IMR-90 (cell line): ENCODE measurements around the gene RPS26. TPM values are rescaled to one million over a fixed set of nuclear protein-coding genes. Genes with fewer than 3 reads are reported as not detected.

Source experiments
- ATAC-seq: fragments of 200-7000 bp; cut with Tn5 transposase; 2 replicates; pipeline ENCODE4 v1.9.1; 2020; ENCODE audit warnings: low read depth, mild to moderate bottlenecking, moderate library complexity
- BruUV-seq: library from RNA; stranded (reverse); fragments of 400-500 nt; replicated peaks from 2 replicates; lab custom pipeline; 2021; lab: Mats Ljungman, UMichigan
- CTCF ChIA-PET: fragments of 300-600 bp; formaldehyde crosslinking; extraction: SDS; loops from one replicate; lab custom pipeline; 2021; ENCODE audit warnings: antibody characterized with exemption; lab: Yijun Ruan, JAX
- POLR2A ChIA-PET: fragments of 300-600 bp; sonication (Branson Sonifier 250); formaldehyde crosslinking; loops from one replicate; lab custom pipeline; 2022; ENCODE audit warnings: antibody characterized with exemption; ENCODE audit not compliant: unreplicated experiment; lab: Charles Lee
- DNase-seq: peaks from one replicate; pipeline ENCODE4 v3.0.0; 2013
- H2AFZ ChIP-seq: replicated peaks from 2 replicates; pipeline ENCODE3; 2013; ENCODE audit warnings: low read length, mild to moderate bottlenecking; ENCODE audit not compliant: poor library complexity
- H2AK5ac ChIP-seq: 2 replicates; pipeline ENCODE4 v1.6.1; 2013; ENCODE audit warnings: low read depth, low read length, inconsistent platforms
- H2AK9ac ChIP-seq: replicated peaks from 2 replicates; pipeline ENCODE3; 2013; ENCODE audit warnings: mild to moderate bottlenecking, low read depth, low read length, moderate library complexity; ENCODE audit not compliant: poor library complexity
- H2BK120ac ChIP-seq: 2 replicates; pipeline ENCODE4 v1.6.1; 2013; ENCODE audit warnings: low read depth, low read length, inconsistent platforms
- H2BK15ac ChIP-seq: 3 replicates; pipeline ENCODE4 v1.6.1; 2013; ENCODE audit warnings: low read depth, low read length, inconsistent platforms
- H2BK20ac ChIP-seq: 2 replicates; pipeline ENCODE4 v1.6.1; 2013; ENCODE audit warnings: low read depth, mild to moderate bottlenecking, inconsistent platforms, low read length, moderate library complexity
- H2BK5ac ChIP-seq: 2 replicates; pipeline ENCODE4 v1.6.1; 2013; ENCODE audit warnings: mild to moderate bottlenecking, low read depth, low read length, inconsistent platforms; ENCODE audit not compliant: poor library complexity, severe bottlenecking
- H3K14ac ChIP-seq: replicated peaks from 2 replicates; pipeline ENCODE4 v1.6.1; 2013; ENCODE audit warnings: low read depth, low read length, inconsistent platforms
- H3K18ac ChIP-seq: 2 replicates; pipeline ENCODE4 v1.6.1; 2013; ENCODE audit warnings: low read depth, low read length, control low read depth
- H3K23ac ChIP-seq: 2 replicates; pipeline ENCODE4 v1.6.1; 2013; ENCODE audit warnings: low read depth, low read length, inconsistent platforms
- H3K27ac ChIP-seq: 2 replicates; pipeline ENCODE4 v1.5.1; 2013; ENCODE audit warnings: mild to moderate bottlenecking, control low read depth, low read length; ENCODE audit not compliant: insufficient read depth
- H3K27me3 ChIP-seq: 2 replicates; pipeline ENCODE4 v1.6.1; 2013; ENCODE audit warnings: low read length; ENCODE audit not compliant: control insufficient read depth, insufficient read depth
- H3K36me3 ChIP-seq: 2 replicates; pipeline ENCODE4 v1.6.1; 2013; ENCODE audit warnings: low read length, mixed read lengths; ENCODE audit not compliant: control insufficient read depth, insufficient read depth
- H3K4ac ChIP-seq: 2 replicates; pipeline ENCODE4 v1.6.1; 2013; ENCODE audit warnings: low read depth, low read length, inconsistent platforms
- H3K4me1 ChIP-seq: 2 replicates; pipeline ENCODE4 v1.6.1; 2013; ENCODE audit warnings: low read length, mixed read lengths; ENCODE audit not compliant: control insufficient read depth, insufficient read depth
- H3K4me2 ChIP-seq: 2 replicates; pipeline ENCODE4 v1.6.1; 2013; ENCODE audit warnings: low read depth, mild to moderate bottlenecking, control low read depth, low read length, moderate library complexity
- H3K4me3 ChIP-seq: 2 replicates; pipeline ENCODE4 v1.5.1; 2013; ENCODE audit warnings: low read depth, mild to moderate bottlenecking, control low read depth, low read length, moderate library complexity; ENCODE audit not compliant: insufficient read depth
- H3K56ac ChIP-seq: 2 replicates; pipeline ENCODE4 v1.6.1; 2013; ENCODE audit warnings: low read length, inconsistent platforms; ENCODE audit not compliant: insufficient read depth; ENCODE audit errors: extremely low read depth
- H3K79me1 ChIP-seq, 2 experiments: 2 replicates each; pipeline ENCODE4 v1.6.1; 2013; ENCODE audit warnings: low read length in 2 of 2, inconsistent platforms in 1 of 2, low read depth in 1 of 2
- H3K9ac ChIP-seq: 2 replicates; pipeline ENCODE4 v1.6.1; 2013; ENCODE audit warnings: low read depth, low read length, control low read depth
- H3K9me1 ChIP-seq: 2 replicates; pipeline ENCODE4 v1.6.1; 2013; ENCODE audit warnings: low read length, inconsistent platforms; ENCODE audit not compliant: insufficient read depth
- H3K9me3 ChIP-seq: 2 replicates; pipeline ENCODE4 v1.6.1; 2013; ENCODE audit warnings: low read length; ENCODE audit not compliant: control insufficient read depth, insufficient read depth
- H4K20me1 ChIP-seq: 2 replicates; pipeline ENCODE4 v1.6.1; 2013; ENCODE audit warnings: low read length, inconsistent platforms; ENCODE audit not compliant: insufficient read depth
- H4K5ac ChIP-seq: 2 replicates; pipeline ENCODE4 v1.6.1; 2013; ENCODE audit warnings: mild to moderate bottlenecking, low read depth, low read length, control low read depth
- H4K8ac ChIP-seq, 2 experiments: 2 replicates each; pipeline ENCODE4 v1.6.1; 2013; ENCODE audit warnings: low read depth in 2 of 2, low read length in 2 of 2, control low read depth in 1 of 2, inconsistent platforms in 1 of 2
- H4K91ac ChIP-seq: 2 replicates; pipeline ENCODE4 v1.6.1; 2013; ENCODE audit warnings: low read depth, low read length, inconsistent platforms; ENCODE audit not compliant: insufficient read depth
- BHLHE40 ChIP-seq: fragments of 150-350 bp; IDR thresholded peaks from 2 replicates; pipeline ENCODE4 v1.6.1; 2016; ENCODE audit warnings: mild to moderate bottlenecking, low read depth, low read length
- CEBPB ChIP-seq: IDR thresholded peaks from 2 replicates; pipeline ENCODE4 v1.6.1; 2012; ENCODE audit warnings: low read depth, low read length, improper control_type of control experiment
- ELK1 ChIP-seq: fragments of 150-350 bp; IDR thresholded peaks from 2 replicates; pipeline ENCODE4 v1.6.1; 2016; ENCODE audit warnings: low read depth, mild to moderate bottlenecking, low read length, moderate library complexity, borderline replicate concordance
- FOS ChIP-seq: fragments of 150-350 bp; IDR thresholded peaks from 2 replicates; pipeline ENCODE4 v1.6.1; 2016; ENCODE audit warnings: low read depth, low read length
- MAFK ChIP-seq: IDR thresholded peaks from 2 replicates; pipeline ENCODE4 v1.6.1; 2012; ENCODE audit warnings: low read depth, low read length, improper control_type of control experiment
- MAZ ChIP-seq: IDR thresholded peaks from 2 replicates; pipeline ENCODE4 v1.6.1; 2012; ENCODE audit warnings: low read depth, mild to moderate bottlenecking, low read length, improper control_type of control experiment, moderate library complexity, borderline replicate concordance
- MXI1 ChIP-seq: IDR thresholded peaks from 2 replicates; pipeline ENCODE4 v1.6.1; 2012; ENCODE audit warnings: low read depth, mild to moderate bottlenecking, low read length, moderate library complexity, borderline replicate concordance
- NFE2L2 ChIP-seq: fragments of 150-350 bp; IDR thresholded peaks from 2 replicates; pipeline ENCODE4 v1.6.1; 2016; ENCODE audit warnings: low read depth, mild to moderate bottlenecking, low read length
- POLR2A ChIP-seq: IDR thresholded peaks from 2 replicates; pipeline ENCODE4 v1.6.1; 2012; ENCODE audit warnings: mild to moderate bottlenecking, low read depth, low read length
- USF2 ChIP-seq: fragments of 150-350 bp; IDR thresholded peaks from 2 replicates; pipeline ENCODE4 v1.6.1; 2017; ENCODE audit warnings: mild to moderate bottlenecking, antibody characterized with exemption, low read length, low read depth
- WGBS, 2 experiments: methylation state at CpG; one replicate each; pipeline versions ENCODE4 v1.1.5 to v1.1.7; 2013; ENCODE audit warnings: missing lambda C conversion rate in 2 of 2; ENCODE audit not compliant: insufficient read length in 1 of 2; ENCODE audit errors: extremely low coverage in 2 of 2; 5-methylcytosine and 5-hydroxymethylcytosine counted together
- dilution Hi-C: fragments of 300-500 bp; cut with HindIII; formaldehyde crosslinking; loops from one replicate; pipeline ENCODE4 v1.14.3; 2018; ENCODE audit warnings: low sequenced_read_pairs; ENCODE audit not compliant: unreplicated experiment
- in situ Hi-C: fragments of 300-500 bp; cut with MboI; formaldehyde crosslinking; loops from 3 replicates; pipeline ENCODE4 v1.14.3; 2019; ENCODE audit warnings: low sequenced_read_pairs, inconsistent platforms, mixed read lengths
- intact Hi-C: fragments of 100-400 bp; cut with micrococcal nuclease; formaldehyde crosslinking; loops from 2 replicates; pipeline ENCODE4 v1.10.0; 2022
- polyA plus RNA-seq, 3 experiments: library from polyadenylated mRNA; depleted of rRNA; stranded (reverse); fragments of >200 nt; gene quantifications; 2 replicates each; pipeline ENCODE4 v1.2.3, GENCODE V29; 2012; ENCODE audit warnings: low replicate concordance in 1 of 3
- total RNA-seq: library from RNA; depleted of rRNA; stranded (reverse); fragments of >200 nt; gene quantifications from 2 replicates; pipeline ENCODE4 v1.2.3, GENCODE V29; 2012

The RPS26 gene
- total and polyA plus RNA-seq, 2 of the 4 experiments (the other 2 are of a cell fraction), result 307 to 1,824 TPM

GRCh38 chr12:56086608-56087007 lies 44.9 kb downstream of the RPS26 start:
- H3K9me1 ChIP-seq, result 0 out of 2 replicates have a peak, but pooled peaks cover 3% of the 10 kb centered on the region
- H4K8ac ChIP-seq, result no peak overlapping the region
- H3K9ac ChIP-seq, result no peak overlapping the region
- no peak overlapping the region for H2BK15ac ChIP-seq
- no peak overlapping the region for H3K4ac ChIP-seq
- in situ Hi-C loops, result no loop called here
- TF ChIP-seq MXI1, result no peak
- TF ChIP-seq CEBPB, result no peak
- no peak for TF ChIP-seq ELK1
- no peak for TF ChIP-seq MAZ
- TF ChIP-seq POLR2A, result no peak
- no peak for TF ChIP-seq USF2
- no peak for TF ChIP-seq BHLHE40
- no peak for TF ChIP-seq NFE2L2
- TF ChIP-seq MAFK, result no peak
- no peak for TF ChIP-seq FOS
- no peaks in the 10 kb centered on the region for H3K4me1 ChIP-seq
- H3K14ac ChIP-seq, result no peak overlapping the region
- WGBS, 2 experiments, result no CpG with 5 or more reads among the region's 6 CpGs
- no peak overlapping the region for H2BK20ac ChIP-seq
- no peaks in the 10 kb centered on the region for H4K20me1 ChIP-seq
- no TSS peak for BruUV-seq
- H4K5ac ChIP-seq, result no peak overlapping the region
- no peak for ATAC-seq
- H3K27ac ChIP-seq, result no peak overlapping the region
- no peak overlapping the region for H2AK5ac ChIP-seq
- H3K9me3 ChIP-seq, result no peaks in the 10 kb centered on the region
- POLR2A ChIA-PET, result interaction anchor here (0.9 kb wide), 1 partner anchor 18 kb away, joined by 4 read pairs; the partner anchor contains the start of gene PA2G4
- no peak overlapping the region for H2AK9ac ChIP-seq
- H3K36me3 ChIP-seq, result no peaks in the 10 kb centered on the region
- H3K18ac ChIP-seq, result no peak overlapping the region
- H4K91ac ChIP-seq, result no peak overlapping the region
- H3K23ac ChIP-seq, result no peak overlapping the region
- intact Hi-C loops, result no loop called here
- CTCF ChIA-PET, result no interaction called here
- no peaks in the 10 kb centered on the region for H3K79me1 ChIP-seq
- DNase-seq, result no peak
- H2BK120ac ChIP-seq, result no peak overlapping the region
- dilution Hi-C loops, result no loop called here
- no peak overlapping the region for H3K56ac ChIP-seq
- no peak overlapping the region for H2BK5ac ChIP-seq
- H3K27me3 ChIP-seq, result peaks cover 28% of the 10 kb centered on the region
- no peak overlapping the region for H2AFZ ChIP-seq
- no peak overlapping the region for H3K4me2 ChIP-seq
- H3K4me3 ChIP-seq, result no peak overlapping the region
